Dermis microvascular lymphatic vessel endothelial cell (primary cell): Measurements from ENCODE around the gene MOAP1. TPM values are rescaled to one million over a fixed set of nuclear protein-coding genes. Genes with fewer than 3 reads are reported as not detected.
A peak's percentile ranks its signal among the peaks of the same experiment; 100 is the strongest.
"Not testable (repeated sequence)": the region's sequence is repeated elsewhere in the genome, so short reads cannot be mapped to it uniquely, and the experiment has no call there.

ENCODE experiments used
- DNase-seq, 2 donors: peaks; one replicate each; pipeline versions ENCODE4 v3.0.0 to v3.0.0-alpha.2; 2010; ENCODE audit warnings: low read depth in 2 of 2
- total RNA-seq: library from RNA; depleted of rRNA; stranded (reverse); fragments of >200 nt; gene quantifications from 2 replicates; pipeline ENCODE4 v1.2.1, GENCODE V29; 2014

Gene MOAP1, protein sequence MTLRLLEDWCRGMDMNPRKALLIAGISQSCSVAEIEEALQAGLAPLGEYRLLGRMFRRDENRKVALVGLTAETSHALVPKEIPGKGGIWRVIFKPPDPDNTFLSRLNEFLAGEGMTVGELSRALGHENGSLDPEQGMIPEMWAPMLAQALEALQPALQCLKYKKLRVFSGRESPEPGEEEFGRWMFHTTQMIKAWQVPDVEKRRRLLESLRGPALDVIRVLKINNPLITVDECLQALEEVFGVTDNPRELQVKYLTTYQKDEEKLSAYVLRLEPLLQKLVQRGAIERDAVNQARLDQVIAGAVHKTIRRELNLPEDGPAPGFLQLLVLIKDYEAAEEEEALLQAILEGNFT
- 19.0 and 34.0 TPM in 2 replicates for total RNA-seq

GRCh38 chr14:93184391-93185348 lies at the start of gene MOAP1, which contains the start of gene LYSET:
Gene MOAP1 (minus strand): TSS chr14:93184897. CDS start chr14:93184242, 655 bp downstream.
Gene LYSET (plus strand): TSS chr14:93185317. CDS start chr14:93185406, 89 bp downstream.
- DNase-seq = peak; percentile 81 to 94

- DNase-seq = not testable (repeated sequence)
These were observed 48.4 kb upstream of the MOAP1 start for GRCh38 chr14:93233078-93233477.

DNA sequence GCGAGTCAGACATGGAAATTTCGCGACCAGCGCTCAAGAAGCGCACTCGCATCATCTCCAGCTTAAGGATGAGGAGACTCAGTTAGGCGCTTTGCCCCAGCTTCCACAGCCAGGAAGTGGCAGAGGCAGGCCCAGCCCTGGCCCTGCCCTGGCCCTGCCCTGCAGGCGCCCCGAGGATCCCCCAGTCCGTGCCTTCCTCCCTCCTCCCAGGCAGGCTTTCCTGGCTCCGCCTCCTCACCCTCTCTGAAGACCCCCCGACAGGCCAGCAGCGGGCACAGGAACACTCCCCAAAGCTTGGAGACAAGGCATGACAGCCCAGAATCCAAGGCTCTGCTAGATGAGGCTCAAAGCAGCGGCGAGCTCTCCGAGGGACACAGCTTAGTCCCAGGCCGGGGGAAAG lies 47.5 kb upstream of the MOAP1 start:
- DNase-seq = no peak

GRCh38 chr14:93231129-93231979 lies 46.7 kb upstream of the MOAP1 start:
- DNase-seq = peak; percentile 40 to 76

- no peak for DNase-seq
These were observed 45.8 kb upstream of the MOAP1 start for GRCh38 chr14:93230539-93230938.

GRCh38 chr14:93228550-93228949 lies 43.9 kb upstream of the MOAP1 start:
- no peak for DNase-seq

GRCh38 chr14:93223565-93223964 lies 38.9 kb upstream of the MOAP1 start:
- no peak for DNase-seq

- DNase-seq = no peak
These were observed 35.8 kb upstream of the MOAP1 start for GRCh38 chr14:93220509-93220908.

GRCh38 chr14:93219103-93219726 lies 34.5 kb upstream of the MOAP1 start:
- peak; percentile 67 to 75 for DNase-seq

GRCh38 chr14:93214598-93214997 lies 29.9 kb upstream of the MOAP1 start:
- no peak for DNase-seq

- DNase-seq = no peak
These were observed 27.7 kb upstream of the MOAP1 start for GRCh38 chr14:93212432-93212831.

DNA sequence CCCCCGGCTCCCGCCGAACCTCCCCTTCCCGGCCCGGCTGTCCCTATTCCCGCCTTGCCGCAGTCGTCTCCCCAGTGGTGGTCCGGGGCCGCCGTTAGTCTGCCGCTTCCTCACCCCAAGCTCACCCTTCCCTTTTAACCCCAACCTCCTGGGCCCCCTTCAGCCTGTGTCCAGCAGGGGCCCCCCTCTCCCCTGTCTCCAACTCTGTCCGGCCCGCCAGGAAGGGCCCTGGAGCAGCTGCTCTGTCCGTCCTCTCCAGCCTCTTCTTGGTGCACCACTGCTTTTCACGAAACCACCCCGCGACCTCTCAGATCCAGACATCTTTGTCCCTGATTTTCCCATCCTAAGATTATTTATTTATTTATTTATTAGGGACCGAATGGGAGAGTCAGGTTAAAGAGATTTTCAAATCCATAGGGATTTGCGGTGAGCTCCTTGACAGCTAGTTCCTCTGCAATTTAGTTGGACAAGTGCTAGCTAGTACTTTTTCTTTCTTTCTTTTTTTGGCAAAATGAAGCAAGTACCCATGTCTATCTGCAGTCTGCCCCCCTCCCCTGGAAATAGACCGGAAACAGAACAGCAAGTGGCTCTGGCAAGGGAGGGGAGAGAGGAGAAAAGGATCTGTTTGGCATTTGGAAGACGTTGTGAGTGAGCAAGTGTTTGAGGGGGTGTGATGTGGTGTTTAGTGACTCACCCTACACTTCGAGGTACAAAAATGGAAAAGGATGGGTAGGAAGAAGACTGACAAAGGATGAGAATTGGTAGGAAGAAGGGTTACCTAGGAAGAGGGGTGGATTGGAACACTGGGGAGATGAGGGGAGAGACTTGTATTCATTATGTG lies 23.0 kb upstream of the MOAP1 start:
- DNase-seq = peak in 1 of 2 donors; percentile 61

GRCh38 chr14:93206793-93207467 lies 22.2 kb upstream of the MOAP1 start, which contains the start of the genes GON7 and UBR7:
Gene GON7 (minus strand): TSS chr14:93207065. CDS start chr14:93207037, 28 bp downstream.
Gene UBR7 (plus strand): TSS chr14:93207256. CDS start chr14:93207292, 36 bp downstream.
- peak; percentile 95 to 97 for DNase-seq

DNA sequence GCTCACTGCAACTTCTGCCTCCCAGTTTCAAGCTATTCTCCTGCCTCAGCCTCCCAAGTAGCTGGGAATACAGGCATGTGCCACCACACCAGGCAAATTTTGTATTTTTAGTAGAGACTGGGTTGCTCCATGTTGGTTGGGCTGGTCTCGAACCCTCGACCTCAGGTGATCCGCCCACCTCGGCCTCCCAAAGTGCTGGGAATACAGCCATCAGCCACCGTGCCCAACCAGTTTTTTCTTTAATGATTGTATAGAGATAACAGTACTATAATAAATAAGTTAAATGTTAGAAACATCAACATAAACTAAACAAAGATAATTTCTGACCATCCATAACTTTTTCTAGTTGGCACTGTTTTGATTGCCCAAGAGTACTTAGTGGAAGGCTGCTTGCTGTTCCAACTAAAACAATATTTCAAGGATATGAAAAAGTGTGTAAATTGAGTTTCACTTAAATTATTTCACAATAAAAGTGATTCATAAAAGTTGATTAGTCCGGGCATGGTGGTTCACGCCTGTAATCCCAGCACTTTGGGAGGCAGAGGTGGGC lies 16.5 kb upstream of the MOAP1 start:
- DNase-seq = no peak

- DNase-seq = no peak
These were observed 15.9 kb upstream of the MOAP1 start for GRCh38 chr14:93200553-93200952.

- DNase-seq = no peak
These were observed 14.3 kb upstream of the MOAP1 start for GRCh38 chr14:93199031-93199430.

- DNase-seq = no peak
These were observed 10.8 kb upstream of the MOAP1 start for GRCh38 chr14:93195316-93195999.

- no peak for DNase-seq
These were observed 2.3 kb upstream of the MOAP1 start for GRCh38 chr14:93186956-93187355.
